ENCODE results near the gene FARP2.

Gene FARP2

DNA sequence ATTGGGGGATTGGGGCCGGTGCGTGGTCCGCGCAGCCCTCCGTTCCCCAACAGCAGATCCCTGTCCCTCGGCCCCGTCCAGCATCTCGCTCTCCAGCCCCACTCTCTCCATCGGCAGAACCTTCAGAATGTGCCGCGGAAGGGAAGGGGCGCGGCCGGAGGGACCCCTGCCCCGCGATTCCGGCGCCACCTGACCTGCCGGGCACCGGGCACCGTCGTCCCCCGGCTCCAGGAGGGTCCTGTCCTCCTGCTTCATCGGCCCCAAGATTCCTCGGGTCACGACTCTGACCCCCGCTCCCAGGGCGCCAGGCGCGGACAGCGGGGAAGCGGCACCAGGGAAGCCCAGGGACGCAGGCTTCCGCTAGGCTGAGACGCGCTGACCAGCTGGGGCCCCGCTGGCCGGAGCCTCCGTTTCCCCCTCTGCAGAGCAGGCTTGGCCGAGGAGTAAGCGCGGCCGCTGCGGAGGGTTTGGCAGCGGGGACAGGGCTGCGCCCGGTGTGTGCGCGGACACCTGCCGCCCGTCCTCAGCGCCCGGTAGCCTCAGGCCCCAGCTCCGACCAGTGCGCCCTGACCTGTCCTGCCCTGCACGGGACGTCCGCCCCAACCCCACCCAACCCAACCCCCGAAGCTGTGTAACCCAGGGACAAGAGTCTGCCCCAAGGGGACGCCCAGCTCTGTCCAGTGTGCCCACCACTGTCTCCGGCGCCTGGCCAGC is 185.6 kb downstream of the FARP2 start:
- TF ChIP-seq ZBTB7A (IDR thresholded peaks at IDR 0.05; ENCODE audit: low read depth), result no peak
- TF ChIP-seq EP300 (IDR thresholded peaks at IDR 0.05; ENCODE audit: borderline replicate concordance), result no peak

DNA sequence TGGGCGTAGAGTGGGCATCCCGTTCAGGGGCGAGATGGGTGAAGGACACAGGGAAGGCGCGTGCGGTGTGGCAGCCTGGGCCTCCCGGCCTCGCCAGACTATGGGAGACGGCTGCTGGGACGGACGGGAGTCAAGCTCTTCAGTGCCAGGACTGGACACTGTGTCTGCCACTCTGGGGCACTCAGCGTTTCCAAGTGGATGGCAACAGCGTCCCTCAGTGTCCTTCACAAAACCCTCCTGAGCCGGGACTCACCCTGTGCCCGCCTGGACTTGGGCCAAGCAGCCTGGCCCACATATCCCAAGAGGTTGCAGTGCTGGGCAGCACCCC is 186.2 kb downstream of the FARP2 start:
- no peak for TF ChIP-seq FOXM1 (IDR thresholded peaks at IDR 0.05; ENCODE audit: borderline replicate concordance, low read depth)
- TF ChIP-seq, protein P1, sequence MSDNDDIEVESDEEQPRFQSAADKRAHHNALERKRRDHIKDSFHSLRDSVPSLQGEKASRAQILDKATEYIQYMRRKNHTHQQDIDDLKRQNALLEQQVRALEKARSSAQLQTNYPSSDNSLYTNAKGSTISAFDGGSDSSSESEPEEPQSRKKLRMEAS (IDR thresholded peaks at IDR 0.05), result no peak

Measured in Ishikawa (cell line).